OCI-LY7 (cell line): ENCODE measurements around the gene PFKFB2. TPM values are rescaled to one million over a fixed set of nuclear protein-coding genes. Genes with fewer than 3 reads are reported as not detected.

Experiments
- BruUV-seq: library from RNA; stranded (reverse); fragments of 400-500 nt; replicated peaks from 2 replicates; lab custom pipeline; 2021; lab: Mats Ljungman, UMichigan
- CTCF ChIA-PET: fragments of 300-600 bp; sonication (Branson Sonifier 250); formaldehyde crosslinking; loops from one replicate; lab custom pipeline; 2022; ENCODE audit warnings: antibody characterized with exemption; ENCODE audit not compliant: unreplicated experiment; lab: Charles Lee
- POLR2A ChIA-PET: fragments of 300-600 bp; sonication (Branson Sonifier 250); formaldehyde crosslinking; loops from one replicate; lab custom pipeline; 2022; ENCODE audit warnings: antibody characterized with exemption; lab: Charles Lee
- DNase-seq: peaks from one replicate; pipeline ENCODE4 v3.0.0-alpha.2; 2015; ENCODE audit warnings: low spot score
- H2AFZ ChIP-seq: fragments of 200-600 bp; sonication (generic), shearing (Covaris generic); 2 replicates; pipeline ENCODE4 v1.6.1; 2014; ENCODE audit warnings: mild to moderate bottlenecking, antibody characterized with exemption, low read length, moderate library complexity
- H3K27ac ChIP-seq: fragments of 200-600 bp; sonication (generic); 2 replicates; pipeline ENCODE4 v1.5.1; 2014; ENCODE audit warnings: mixed run types, low read depth, mild to moderate bottlenecking, moderate library complexity, low read length, inconsistent platforms; ENCODE audit not compliant: poor library complexity, severe bottlenecking
- H3K36me3 ChIP-seq: fragments of 200-600 bp; sonication (generic); 2 replicates; pipeline ENCODE4 v1.6.1; 2014; ENCODE audit warnings: mild to moderate bottlenecking, antibody characterized with exemption, low read length, moderate library complexity, mixed read lengths; ENCODE audit not compliant: insufficient read depth
- H3K4me1 ChIP-seq: fragments of 200-600 bp; sonication (generic); 2 replicates; pipeline ENCODE4 v1.5.1; 2014; ENCODE audit warnings: mild to moderate bottlenecking, low read length; ENCODE audit not compliant: insufficient read depth, poor library complexity, severe bottlenecking
- H3K4me2 ChIP-seq: fragments of 200-600 bp; sonication (generic); 2 replicates; pipeline ENCODE4 v1.6.1; 2014; ENCODE audit warnings: mild to moderate bottlenecking, low read length
- H3K4me3 ChIP-seq: fragments of 200-600 bp; sonication (generic); 2 replicates; pipeline ENCODE4 v1.5.1; 2014; ENCODE audit warnings: mild to moderate bottlenecking, low read depth, low read length; ENCODE audit not compliant: poor library complexity, severe bottlenecking
- H3K79me2 ChIP-seq: fragments of 200-600 bp; sonication (generic); 2 replicates; pipeline ENCODE4 v1.6.1; 2016; ENCODE audit warnings: low read depth, mild to moderate bottlenecking, low read length, moderate library complexity, mixed read lengths; ENCODE audit not compliant: insufficient read depth
- H3K9me2 ChIP-seq: fragments of 200-600 bp; sonication (generic); 2 replicates; pipeline ENCODE4 v1.6.1; 2016; ENCODE audit warnings: mild to moderate bottlenecking, low read length, mixed read lengths; ENCODE audit not compliant: insufficient read depth
- H3K9me3 ChIP-seq: fragments of 200-600 bp; sonication (generic); 2 replicates; pipeline ENCODE4 v1.6.1; 2014; ENCODE audit warnings: mild to moderate bottlenecking, mixed run types, low read length, mixed read lengths
- H4K20me1 ChIP-seq: fragments of 200-600 bp; sonication (generic); 2 replicates; pipeline ENCODE4 v1.6.1; 2014; ENCODE audit warnings: mild to moderate bottlenecking, antibody characterized with exemption, low read length, moderate library complexity, mixed read lengths; ENCODE audit not compliant: insufficient read depth
- EZH2phosphoT487 ChIP-seq: fragments of 200-600 bp; sonication (generic); IDR thresholded peaks from 2 replicates; pipeline ENCODE4 v1.6.1; 2018; ENCODE audit warnings: low read depth, borderline replicate concordance, mild to moderate bottlenecking, mixed run types, antibody characterized with exemption, low read length, moderate library complexity, mixed read lengths
- intact Hi-C: fragments of 100-400 bp; cut with micrococcal nuclease; formaldehyde crosslinking; loops from one replicate; pipeline ENCODE4 v1.10.0; 2022; ENCODE audit not compliant: unreplicated experiment
- total RNA-seq, 2 experiments: library from RNA; depleted of rRNA in 1 of 2; stranded (reverse); fragments of >200 nt in 1 of 2; shearing (Covaris generic) in 1 of 2; gene quantifications; 2 replicates each; pipeline ENCODE4 v1.2.3, GENCODE V29; 2014 to 2022
- TF ChIP-seq, protein P1 (sequence below): fragments of 200-600 bp; sonication (generic); conservative IDR thresholded peaks from 2 replicates; pipeline ENCODE4 v1.5.1; 2014; ENCODE audit warnings: mild to moderate bottlenecking, antibody characterized with exemption, low read length, moderate library complexity, mixed read lengths

PFKFB2 gene
- total RNA-seq, 2 experiments from 2014 or later, result 9.8 to 13.1 TPM

- no peak for DNase-seq
- ChIA-PET POLR2A (no interaction called here), CTCF (no interaction called here)
- Histone ChIP-seq H2AFZ (no peak overlapping the region), H3K4me3 (no peak overlapping the region), H3K4me1 (no peaks in the 10 kb centered on the region), H3K9me3 (no peaks in the 10 kb centered on the region), H3K4me2 (no peak overlapping the region), H4K20me1 (no peaks in the 10 kb centered on the region), H3K79me2 (no peaks in the 10 kb centered on the region), H3K9me2 (no peaks in the 10 kb centered on the region), H3K36me3 (no peaks in the 10 kb centered on the region), H3K27ac (no peak overlapping the region)
- no peak for TF ChIP-seq EZH2phosphoT487
- TF ChIP-seq, protein P1, sequence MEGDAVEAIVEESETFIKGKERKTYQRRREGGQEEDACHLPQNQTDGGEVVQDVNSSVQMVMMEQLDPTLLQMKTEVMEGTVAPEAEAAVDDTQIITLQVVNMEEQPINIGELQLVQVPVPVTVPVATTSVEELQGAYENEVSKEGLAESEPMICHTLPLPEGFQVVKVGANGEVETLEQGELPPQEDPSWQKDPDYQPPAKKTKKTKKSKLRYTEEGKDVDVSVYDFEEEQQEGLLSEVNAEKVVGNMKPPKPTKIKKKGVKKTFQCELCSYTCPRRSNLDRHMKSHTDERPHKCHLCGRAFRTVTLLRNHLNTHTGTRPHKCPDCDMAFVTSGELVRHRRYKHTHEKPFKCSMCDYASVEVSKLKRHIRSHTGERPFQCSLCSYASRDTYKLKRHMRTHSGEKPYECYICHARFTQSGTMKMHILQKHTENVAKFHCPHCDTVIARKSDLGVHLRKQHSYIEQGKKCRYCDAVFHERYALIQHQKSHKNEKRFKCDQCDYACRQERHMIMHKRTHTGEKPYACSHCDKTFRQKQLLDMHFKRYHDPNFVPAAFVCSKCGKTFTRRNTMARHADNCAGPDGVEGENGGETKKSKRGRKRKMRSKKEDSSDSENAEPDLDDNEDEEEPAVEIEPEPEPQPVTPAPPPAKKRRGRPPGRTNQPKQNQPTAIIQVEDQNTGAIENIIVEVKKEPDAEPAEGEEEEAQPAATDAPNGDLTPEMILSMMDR, result no peak
- intact Hi-C loops, result no loop called here
- no TSS peak for BruUV-seq
Observed at GRCh38 chr1:207109004-207109403, 55.9 kb downstream of the PFKFB2 start.

DNA sequence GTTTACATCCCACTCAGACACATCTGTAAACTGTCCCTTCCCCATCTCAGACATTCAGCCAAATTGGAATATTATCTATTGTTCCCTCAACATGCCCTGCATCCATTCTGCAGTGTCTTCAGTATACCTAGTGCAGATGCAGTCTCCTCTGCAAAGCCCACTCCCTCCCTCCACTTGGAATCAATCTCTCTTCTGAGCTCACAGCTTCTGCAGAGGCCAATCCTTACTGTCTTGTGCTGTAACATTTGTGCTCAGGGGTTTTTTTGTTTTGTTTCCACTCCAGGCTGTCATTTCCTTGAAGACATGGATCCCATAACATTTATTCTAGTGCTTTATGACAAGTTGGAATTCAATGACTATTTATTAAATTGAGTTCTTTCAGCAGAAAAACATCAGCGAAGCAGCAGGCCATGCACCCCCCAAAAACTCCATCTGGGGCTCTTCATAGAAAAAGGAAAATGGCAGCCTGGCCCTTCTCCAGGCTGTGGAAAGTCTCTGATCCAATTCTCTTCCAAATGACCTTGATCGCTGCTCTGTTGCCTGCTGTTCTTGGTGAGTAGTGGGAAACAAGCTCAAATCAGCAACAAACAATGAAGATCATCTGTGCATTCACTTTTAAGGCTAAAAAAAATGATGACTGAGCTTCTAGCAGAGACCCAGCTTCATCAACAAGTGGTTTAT is 59.7 kb downstream of the PFKFB2 start:
- no peaks in the 10 kb centered on the region for H3K36me3 ChIP-seq
- no peak overlapping the region for H3K4me2 ChIP-seq
- no peaks in the 10 kb centered on the region for H4K20me1 ChIP-seq
- CTCF ChIA-PET, result no interaction called here
- no peaks in the 10 kb centered on the region for H3K9me2 ChIP-seq
- H2AFZ ChIP-seq, result no peak overlapping the region
- TF ChIP-seq, protein P1, result no peak
- TF ChIP-seq EZH2phosphoT487, result no peak
- H3K27ac ChIP-seq, result no peak overlapping the region
- no peaks in the 10 kb centered on the region for H3K4me1 ChIP-seq
- no peaks in the 10 kb centered on the region for H3K9me3 ChIP-seq
- no peaks in the 10 kb centered on the region for H3K79me2 ChIP-seq
- DNase-seq, result no peak
- intact Hi-C loops, result no loop called here
- no peak overlapping the region for H3K4me3 ChIP-seq
- no TSS peak for BruUV-seq
- POLR2A ChIA-PET, result interaction anchor here (0.5 kb wide), 1 partner anchor 400 kb away, joined by 4 read pairs; no protein-coding TSS in a partner anchor

- Histone ChIP-seq H2AFZ (no peak overlapping the region), H3K4me2 (no peak overlapping the region), H3K4me3 (no peak overlapping the region), H3K9me2 (no peaks in the 10 kb centered on the region), H3K36me3 (no peaks in the 10 kb centered on the region), H3K79me2 (no peaks in the 10 kb centered on the region), H4K20me1 (no peaks in the 10 kb centered on the region), H3K27ac (no peak overlapping the region), H3K4me1 (no peaks in the 10 kb centered on the region), H3K9me3 (no peaks in the 10 kb centered on the region)
- BruUV-seq, result no TSS peak
- CTCF ChIA-PET, result no interaction called here
- POLR2A ChIA-PET, result no interaction called here
- TF ChIP-seq EZH2phosphoT487, result no peak
- TF ChIP-seq, protein P1, result no peak
- DNase-seq, result no peak
- intact Hi-C loops, result no loop called here
Observed at GRCh38 chr1:207115269-207115668, 62.2 kb downstream of the PFKFB2 start.
